Lung (tissue), 12 donors: Measurements from ENCODE around the gene ETV5. TPM values are rescaled to one million over a fixed set of nuclear protein-coding genes. Genes with fewer than 3 reads are reported as not detected.
A peak's percentile ranks its signal among the peaks of the same experiment; 100 is the strongest.

Experiments used
- ATAC-seq: fragments of 200-7000 bp; cut with Tn5 transposase; one replicate; pipeline ENCODE4 v1.9.1; 2020; ENCODE audit warnings: moderate number of reproducible peaks; ENCODE audit not compliant: insufficient read depth, low FRiP score
- DNase-seq, 3 donors: peaks; one replicate each; pipeline ENCODE4 v3.0.0-alpha.2; 2013 to 2017
- H3K27ac ChIP-seq, 2 donors: one replicate each; pipeline ENCODE4 v1.5.1; 2013; ENCODE audit warnings: mild to moderate bottlenecking in 2 of 2, moderate library complexity in 2 of 2, control low read depth in 1 of 2, inconsistent platforms in 1 of 2, low read depth in 1 of 2, low read length in 1 of 2
- H3K27me3 ChIP-seq, 3 donors: one replicate each; pipeline ENCODE4 v1.5.1; 2013; ENCODE audit warnings: low read length in 2 of 3; ENCODE audit not compliant: control insufficient read depth in 3 of 3, insufficient read depth in 3 of 3
- H3K36me3 ChIP-seq, 4 donors: one replicate each; pipeline ENCODE4 v1.5.1; 2013; ENCODE audit warnings: low read length in 4 of 4, mild to moderate bottlenecking in 1 of 4, moderate library complexity in 1 of 4; ENCODE audit not compliant: control insufficient read depth in 4 of 4, insufficient read depth in 4 of 4
- H3K4me1 ChIP-seq, 5 donors: one replicate each; pipeline ENCODE4 v1.5.1; 2013; ENCODE audit warnings: low read length in 5 of 5, mild to moderate bottlenecking in 2 of 5, moderate library complexity in 1 of 5; ENCODE audit not compliant: control insufficient read depth in 5 of 5, insufficient read depth in 5 of 5
- H3K4me3 ChIP-seq: one replicate; pipeline ENCODE4 v1.5.1; 2013; ENCODE audit warnings: mild to moderate bottlenecking, control low read depth, moderate library complexity
- H3K9ac ChIP-seq, 2 donors: one replicate each; pipeline ENCODE4 v1.5.1; 2013; ENCODE audit warnings: low read length in 2 of 2, control low read depth in 1 of 2; ENCODE audit not compliant: insufficient read depth in 1 of 2
- H3K9me3 ChIP-seq, 4 donors: one replicate each; pipeline ENCODE4 v1.5.1; 2013; ENCODE audit warnings: low read length in 3 of 4, mild to moderate bottlenecking in 1 of 4, moderate library complexity in 1 of 4; ENCODE audit not compliant: control insufficient read depth in 4 of 4, insufficient read depth in 3 of 4
- WGBS, 2 donors: extraction: QIAGEN DNeasy Blood & Tissue Kit; methylation state at CpG; one replicate each; pipeline ENCODE4 v1.1.7; 2013; 5-methylcytosine and 5-hydroxymethylcytosine counted together
- polyA plus RNA-seq, 2 donors: library from polyadenylated mRNA; stranded (reverse); fragments of 200-250 nt; gene quantifications; one replicate each; pipeline ENCODE4 v1.2.1, GENCODE V29; 2013
- total RNA-seq, 2 donors: library from RNA; depleted of rRNA in 1 of 2; stranded (reverse); fragments of >200 nt in 1 of 2; gene quantifications; one replicate each; pipeline ENCODE4 v1.2.1, GENCODE V29; 2014 to 2021
- TF ChIP-seq, protein P1 (sequence below): IDR thresholded peaks from 2 replicates; pipeline ENCODE4 v1.5.1; 2012; ENCODE audit warnings: mild to moderate bottlenecking; ENCODE audit errors: control extremely low read depth, extremely low read depth
- donor health status: control.
- donor health status: control.
- donor health status: Bipolar disorder and iron deficiency.
- donor health status: healthy.
- donor health status: DM: yes; HTN: yes; CAD: no.

Gene ETV5
- total and polyA plus RNA-seq, 4 donors: 12.5 to 53.9 (median 23.0) TPM

DNA sequence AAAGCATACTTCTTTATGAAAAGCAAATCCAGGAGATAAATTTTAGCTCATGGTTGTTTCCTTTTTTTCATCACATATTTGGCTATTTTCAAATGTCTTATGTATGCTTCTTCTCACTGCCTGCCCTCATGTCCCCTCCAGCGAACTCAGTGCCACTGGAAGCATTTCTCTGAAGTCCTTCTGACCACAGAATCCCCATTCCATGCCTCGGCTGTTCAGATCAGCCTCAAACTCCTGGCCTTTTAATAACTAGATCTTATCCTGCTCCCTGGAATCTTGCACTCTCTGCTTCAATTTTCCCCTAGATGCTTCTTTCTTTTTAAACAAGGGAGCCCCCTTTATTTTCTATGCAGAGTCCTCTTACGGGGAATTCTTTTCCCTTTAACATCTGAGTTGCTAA, 10.1 kb downstream of the ETV5 start:
- Histone ChIP-seq H3K27ac (no peak overlapping the region), H3K27me3 (no peaks in the 10 kb centered on the region), H3K9me3 (no peaks in the 10 kb centered on the region), H3K9ac (peak overlapping the region; percentile 13 to 54), H3K36me3 (peaks cover 0 to 3% (median 1%) of the 10 kb centered on the region in 4 donors), H3K4me1 (peaks cover 5 to 90% (median 42%) of the 10 kb centered on the region in 5 donors), H3K4me3 (no peak overlapping the region)
- no peak for ATAC-seq
- WGBS, 2 donors: 74 to 85% methylated on average over 3 of the region's 3 CpGs
- no peak for DNase-seq
- TF ChIP-seq, protein P1, sequence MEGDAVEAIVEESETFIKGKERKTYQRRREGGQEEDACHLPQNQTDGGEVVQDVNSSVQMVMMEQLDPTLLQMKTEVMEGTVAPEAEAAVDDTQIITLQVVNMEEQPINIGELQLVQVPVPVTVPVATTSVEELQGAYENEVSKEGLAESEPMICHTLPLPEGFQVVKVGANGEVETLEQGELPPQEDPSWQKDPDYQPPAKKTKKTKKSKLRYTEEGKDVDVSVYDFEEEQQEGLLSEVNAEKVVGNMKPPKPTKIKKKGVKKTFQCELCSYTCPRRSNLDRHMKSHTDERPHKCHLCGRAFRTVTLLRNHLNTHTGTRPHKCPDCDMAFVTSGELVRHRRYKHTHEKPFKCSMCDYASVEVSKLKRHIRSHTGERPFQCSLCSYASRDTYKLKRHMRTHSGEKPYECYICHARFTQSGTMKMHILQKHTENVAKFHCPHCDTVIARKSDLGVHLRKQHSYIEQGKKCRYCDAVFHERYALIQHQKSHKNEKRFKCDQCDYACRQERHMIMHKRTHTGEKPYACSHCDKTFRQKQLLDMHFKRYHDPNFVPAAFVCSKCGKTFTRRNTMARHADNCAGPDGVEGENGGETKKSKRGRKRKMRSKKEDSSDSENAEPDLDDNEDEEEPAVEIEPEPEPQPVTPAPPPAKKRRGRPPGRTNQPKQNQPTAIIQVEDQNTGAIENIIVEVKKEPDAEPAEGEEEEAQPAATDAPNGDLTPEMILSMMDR: no peak

DNA sequence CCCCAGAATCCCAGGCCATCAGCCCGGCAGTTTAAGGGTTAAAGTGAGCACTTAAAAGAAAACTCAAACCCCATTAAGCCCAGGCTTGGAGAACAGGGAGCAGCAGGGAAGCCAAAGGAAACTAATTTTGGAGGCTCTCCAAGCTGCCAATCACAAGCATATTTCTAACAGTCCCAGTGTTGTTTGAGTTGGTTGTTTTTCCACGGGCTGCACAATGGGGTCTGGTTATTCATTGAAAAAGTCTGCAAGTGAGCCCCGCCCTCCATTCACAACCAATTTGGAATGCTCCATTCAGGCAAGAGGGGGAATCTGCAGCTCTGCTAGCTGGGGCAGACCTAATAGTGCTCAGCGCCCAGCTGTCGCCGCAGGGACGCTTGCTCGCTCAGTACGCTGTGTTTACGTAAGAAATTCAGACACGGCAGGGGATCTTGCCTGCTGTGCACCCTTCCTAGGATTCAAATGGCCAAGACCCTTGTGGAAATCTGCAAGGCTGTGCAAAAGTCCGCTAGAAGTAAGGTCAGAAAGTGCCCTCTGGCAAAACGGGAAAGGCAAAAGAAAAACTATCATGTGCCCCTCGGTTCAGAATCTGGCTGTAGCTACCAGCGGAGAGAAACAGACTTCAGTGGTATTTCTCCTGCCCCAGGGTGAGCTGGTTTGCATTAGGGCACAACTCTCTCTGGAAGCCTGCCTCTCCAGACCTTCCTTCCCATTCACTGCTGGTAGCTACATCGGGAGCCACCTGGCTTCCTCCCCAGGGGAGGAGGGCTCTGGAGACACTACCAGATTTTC, 11.0 kb downstream of the ETV5 start:
- WGBS, 2 donors: 1 to 6% methylated on average over 16 of the region's 16 CpGs
- H3K4me1 ChIP-seq: peaks cover 5 to 88% (median 44%) of the 10 kb centered on the region in 5 donors
- H3K9ac ChIP-seq: peak overlapping the region in 1 of 2 donors; percentile 70
- TF ChIP-seq, protein P1: no peak
- no peak overlapping the region for H3K4me3 ChIP-seq
- peak overlapping the region in 1 of 2 donors; percentile 59 for H3K27ac ChIP-seq
- H3K9me3 ChIP-seq: no peaks in the 10 kb centered on the region
- peaks cover 0 to 8% (median 2%) of the 10 kb centered on the region in 4 donors for H3K36me3 ChIP-seq
- DNase-seq (peak; percentile 93 to 98 (median 97)), ATAC-seq (peak; percentile 58)
- H3K27me3 ChIP-seq: no peaks in the 10 kb centered on the region

DNA sequence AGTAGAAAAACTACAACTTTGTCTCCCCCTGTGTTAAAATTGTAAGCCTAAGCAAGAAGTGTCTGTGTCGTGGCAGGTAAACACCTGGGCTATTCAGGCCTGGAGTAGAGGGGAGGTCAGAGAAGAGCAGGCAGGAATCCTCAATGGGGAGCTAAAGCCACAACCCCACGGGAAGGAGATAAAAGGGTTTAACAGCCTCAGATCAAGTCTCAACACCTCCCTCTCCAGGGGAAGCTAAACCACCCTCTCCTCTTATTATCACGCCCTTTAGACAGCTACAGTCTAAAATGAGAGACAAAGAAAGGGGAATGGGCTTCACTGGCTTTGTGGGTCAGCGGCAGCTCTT, 11.6 kb downstream of the ETV5 start:
- DNase-seq (no peak), ATAC-seq (no peak)
- TF ChIP-seq, protein P1: no peak
- WGBS, 2 donors: 37 to 57% methylated on average over 4 of the region's 4 CpGs
- Histone ChIP-seq H3K27me3 (no peaks in the 10 kb centered on the region), H3K9me3 (no peaks in the 10 kb centered on the region), H3K27ac (no peak overlapping the region), H3K9ac (peak overlapping the region in 1 of 2 donors; percentile 70), H3K4me1 (peaks cover 5 to 82% (median 49%) of the 10 kb centered on the region in 5 donors), H3K4me3 (no peak overlapping the region), H3K36me3 (peaks cover 0 to 8% (median 2%) of the 10 kb centered on the region in 4 donors)
